IMR-90 (cell line): ENCODE measurements around the gene LCN2. TPM values are rescaled to one million over a fixed set of nuclear protein-coding genes. Genes with fewer than 3 reads are reported as not detected.

Source experiments
- ATAC-seq: fragments of 200-7000 bp; cut with Tn5 transposase; 2 replicates; pipeline ENCODE4 v1.9.1; 2020; ENCODE audit warnings: low read depth, mild to moderate bottlenecking, moderate library complexity
- BruUV-seq: library from RNA; stranded (reverse); fragments of 400-500 nt; replicated peaks from 2 replicates; lab custom pipeline; 2021; lab: Mats Ljungman, UMichigan
- CTCF ChIA-PET: fragments of 300-600 bp; formaldehyde crosslinking; extraction: SDS; loops from one replicate; lab custom pipeline; 2021; ENCODE audit warnings: antibody characterized with exemption; lab: Yijun Ruan, JAX
- POLR2A ChIA-PET: fragments of 300-600 bp; sonication (Branson Sonifier 250); formaldehyde crosslinking; loops from one replicate; lab custom pipeline; 2022; ENCODE audit warnings: antibody characterized with exemption; ENCODE audit not compliant: unreplicated experiment; lab: Charles Lee
- DNase-seq: peaks from one replicate; pipeline ENCODE4 v3.0.0; 2013
- H2AFZ ChIP-seq: replicated peaks from 2 replicates; pipeline ENCODE3; 2013; ENCODE audit warnings: low read length, mild to moderate bottlenecking; ENCODE audit not compliant: poor library complexity
- H2AK5ac ChIP-seq: 2 replicates; pipeline ENCODE4 v1.6.1; 2013; ENCODE audit warnings: low read depth, low read length, inconsistent platforms
- H2AK9ac ChIP-seq: replicated peaks from 2 replicates; pipeline ENCODE3; 2013; ENCODE audit warnings: mild to moderate bottlenecking, low read depth, low read length, moderate library complexity; ENCODE audit not compliant: poor library complexity
- H2BK120ac ChIP-seq: 2 replicates; pipeline ENCODE4 v1.6.1; 2013; ENCODE audit warnings: low read depth, low read length, inconsistent platforms
- H2BK15ac ChIP-seq: 3 replicates; pipeline ENCODE4 v1.6.1; 2013; ENCODE audit warnings: low read depth, low read length, inconsistent platforms
- H2BK20ac ChIP-seq: 2 replicates; pipeline ENCODE4 v1.6.1; 2013; ENCODE audit warnings: low read depth, mild to moderate bottlenecking, inconsistent platforms, low read length, moderate library complexity
- H2BK5ac ChIP-seq: 2 replicates; pipeline ENCODE4 v1.6.1; 2013; ENCODE audit warnings: mild to moderate bottlenecking, low read depth, low read length, inconsistent platforms; ENCODE audit not compliant: poor library complexity, severe bottlenecking
- H3K14ac ChIP-seq: replicated peaks from 2 replicates; pipeline ENCODE4 v1.6.1; 2013; ENCODE audit warnings: low read depth, low read length, inconsistent platforms
- H3K18ac ChIP-seq: 2 replicates; pipeline ENCODE4 v1.6.1; 2013; ENCODE audit warnings: low read depth, low read length, control low read depth
- H3K23ac ChIP-seq: 2 replicates; pipeline ENCODE4 v1.6.1; 2013; ENCODE audit warnings: low read depth, low read length, inconsistent platforms
- H3K27ac ChIP-seq: 2 replicates; pipeline ENCODE4 v1.5.1; 2013; ENCODE audit warnings: mild to moderate bottlenecking, control low read depth, low read length; ENCODE audit not compliant: insufficient read depth
- H3K27me3 ChIP-seq: 2 replicates; pipeline ENCODE4 v1.6.1; 2013; ENCODE audit warnings: low read length; ENCODE audit not compliant: control insufficient read depth, insufficient read depth
- H3K36me3 ChIP-seq: 2 replicates; pipeline ENCODE4 v1.6.1; 2013; ENCODE audit warnings: low read length, mixed read lengths; ENCODE audit not compliant: control insufficient read depth, insufficient read depth
- H3K4ac ChIP-seq: 2 replicates; pipeline ENCODE4 v1.6.1; 2013; ENCODE audit warnings: low read depth, low read length, inconsistent platforms
- H3K4me1 ChIP-seq: 2 replicates; pipeline ENCODE4 v1.6.1; 2013; ENCODE audit warnings: low read length, mixed read lengths; ENCODE audit not compliant: control insufficient read depth, insufficient read depth
- H3K4me2 ChIP-seq: 2 replicates; pipeline ENCODE4 v1.6.1; 2013; ENCODE audit warnings: low read depth, mild to moderate bottlenecking, control low read depth, low read length, moderate library complexity
- H3K4me3 ChIP-seq: 2 replicates; pipeline ENCODE4 v1.5.1; 2013; ENCODE audit warnings: low read depth, mild to moderate bottlenecking, control low read depth, low read length, moderate library complexity; ENCODE audit not compliant: insufficient read depth
- H3K56ac ChIP-seq: 2 replicates; pipeline ENCODE4 v1.6.1; 2013; ENCODE audit warnings: low read length, inconsistent platforms; ENCODE audit not compliant: insufficient read depth; ENCODE audit errors: extremely low read depth
- H3K79me1 ChIP-seq, 2 experiments: 2 replicates each; pipeline ENCODE4 v1.6.1; 2013; ENCODE audit warnings: low read length in 2 of 2, inconsistent platforms in 1 of 2, low read depth in 1 of 2
- H3K9ac ChIP-seq: 2 replicates; pipeline ENCODE4 v1.6.1; 2013; ENCODE audit warnings: low read depth, low read length, control low read depth
- H3K9me1 ChIP-seq: 2 replicates; pipeline ENCODE4 v1.6.1; 2013; ENCODE audit warnings: low read length, inconsistent platforms; ENCODE audit not compliant: insufficient read depth
- H3K9me3 ChIP-seq: 2 replicates; pipeline ENCODE4 v1.6.1; 2013; ENCODE audit warnings: low read length; ENCODE audit not compliant: control insufficient read depth, insufficient read depth
- H4K20me1 ChIP-seq: 2 replicates; pipeline ENCODE4 v1.6.1; 2013; ENCODE audit warnings: low read length, inconsistent platforms; ENCODE audit not compliant: insufficient read depth
- H4K5ac ChIP-seq: 2 replicates; pipeline ENCODE4 v1.6.1; 2013; ENCODE audit warnings: mild to moderate bottlenecking, low read depth, low read length, control low read depth
- H4K8ac ChIP-seq, 2 experiments: 2 replicates each; pipeline ENCODE4 v1.6.1; 2013; ENCODE audit warnings: low read depth in 2 of 2, low read length in 2 of 2, control low read depth in 1 of 2, inconsistent platforms in 1 of 2
- H4K91ac ChIP-seq: 2 replicates; pipeline ENCODE4 v1.6.1; 2013; ENCODE audit warnings: low read depth, low read length, inconsistent platforms; ENCODE audit not compliant: insufficient read depth
- BHLHE40 ChIP-seq: fragments of 150-350 bp; IDR thresholded peaks from 2 replicates; pipeline ENCODE4 v1.6.1; 2016; ENCODE audit warnings: mild to moderate bottlenecking, low read depth, low read length
- CHD1 ChIP-seq: IDR thresholded peaks from 2 replicates; pipeline ENCODE4 v1.6.1; 2012; ENCODE audit warnings: low read depth, low read length, improper control_type of control experiment
- CTCF ChIP-seq: conservative IDR thresholded peaks from 2 replicates; pipeline ENCODE4 v1.5.1; 2012; ENCODE audit warnings: mild to moderate bottlenecking, low read depth, low read length, improper control_type of control experiment
- ELK1 ChIP-seq: fragments of 150-350 bp; IDR thresholded peaks from 2 replicates; pipeline ENCODE4 v1.6.1; 2016; ENCODE audit warnings: low read depth, mild to moderate bottlenecking, low read length, moderate library complexity, borderline replicate concordance
- FOS ChIP-seq: fragments of 150-350 bp; IDR thresholded peaks from 2 replicates; pipeline ENCODE4 v1.6.1; 2016; ENCODE audit warnings: low read depth, low read length
- RAD21 ChIP-seq: IDR thresholded peaks from 2 replicates; pipeline ENCODE4 v1.6.1; 2012; ENCODE audit warnings: low read length, improper control_type of control experiment
- RFX5 ChIP-seq: IDR thresholded peaks from 2 replicates; pipeline ENCODE4 v1.8.0; 2012; ENCODE audit warnings: low read depth, mild to moderate bottlenecking, low read length, moderate library complexity
- SMC3 ChIP-seq: fragments of 150-350 bp; IDR thresholded peaks from 2 replicates; pipeline ENCODE4 v1.6.1; 2016; ENCODE audit warnings: low read depth, mild to moderate bottlenecking, antibody characterized with exemption, low read length, moderate library complexity
- WGBS, 2 experiments: methylation state at CpG; one replicate each; pipeline versions ENCODE4 v1.1.5 to v1.1.7; 2013; ENCODE audit warnings: missing lambda C conversion rate in 2 of 2; ENCODE audit not compliant: insufficient read length in 1 of 2; ENCODE audit errors: extremely low coverage in 2 of 2; 5-methylcytosine and 5-hydroxymethylcytosine counted together
- dilution Hi-C: fragments of 300-500 bp; cut with HindIII; formaldehyde crosslinking; loops from one replicate; pipeline ENCODE4 v1.14.3; 2018; ENCODE audit warnings: low sequenced_read_pairs; ENCODE audit not compliant: unreplicated experiment
- in situ Hi-C: fragments of 300-500 bp; cut with MboI; formaldehyde crosslinking; loops from 3 replicates; pipeline ENCODE4 v1.14.3; 2019; ENCODE audit warnings: low sequenced_read_pairs, inconsistent platforms, mixed read lengths
- intact Hi-C: fragments of 100-400 bp; cut with micrococcal nuclease; formaldehyde crosslinking; loops from 2 replicates; pipeline ENCODE4 v1.10.0; 2022
- polyA plus RNA-seq, 3 experiments: library from polyadenylated mRNA; depleted of rRNA; stranded (reverse); fragments of >200 nt; gene quantifications; 2 replicates each; pipeline ENCODE4 v1.2.3, GENCODE V29; 2012; ENCODE audit warnings: low replicate concordance in 1 of 3
- total RNA-seq: library from RNA; depleted of rRNA; stranded (reverse); fragments of >200 nt; gene quantifications from 2 replicates; pipeline ENCODE4 v1.2.3, GENCODE V29; 2012

Gene LCN2
- total and polyA plus RNA-seq, 2 of the 4 experiments (the other 2 are of a cell fraction), result not detected

DNA sequence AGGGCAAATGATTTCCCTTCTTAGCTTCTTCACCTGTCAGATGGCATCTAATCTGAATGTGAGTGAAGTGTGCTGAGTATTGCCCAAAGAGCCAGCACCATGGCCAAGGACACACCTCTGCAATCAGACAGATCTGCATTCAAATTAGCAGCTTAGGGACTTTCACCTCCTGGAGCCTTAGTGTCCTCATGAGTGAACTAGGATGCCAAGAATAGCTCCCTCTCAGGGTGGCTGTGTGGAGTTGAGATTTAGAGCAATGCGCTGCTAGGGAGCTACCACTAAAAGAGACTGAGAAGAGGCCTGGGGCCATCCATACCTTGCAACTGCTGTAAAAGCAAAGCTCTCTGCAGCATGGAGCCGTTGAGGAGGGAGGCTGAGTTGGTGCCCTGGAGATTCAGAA, 40.8 kb downstream of the LCN2 start:
- CTCF ChIA-PET, result no interaction called here
- Histone ChIP-seq H3K18ac (no peak overlapping the region), H4K91ac (no peak overlapping the region), H2AFZ (no peak overlapping the region), H2BK120ac (no peak overlapping the region), H3K56ac (no peak overlapping the region), H3K4me2 (no peak overlapping the region; the same call in 1 of the 2 replicates), H3K27me3 (no peaks in the 10 kb centered on the region), H3K9me1 (0 out of 2 replicates have a peak, but pooled peaks cover 7% of the 10 kb centered on the region), H2BK20ac (no peak overlapping the region), H3K9me3 (no peaks in the 10 kb centered on the region), H3K14ac (no peak overlapping the region), H3K79me1 (peaks cover 20 to 47% of the 10 kb centered on the region in 2 experiments), H3K4me1 (peaks cover 10% of the 10 kb centered on the region), H4K8ac (no peak overlapping the region), H3K27ac (no peak overlapping the region), H2BK5ac (no peak overlapping the region), H3K4ac (no peak overlapping the region), H2AK5ac (no peak overlapping the region), H2BK15ac (no peak overlapping the region), H4K5ac (no peak overlapping the region), H3K36me3 (peaks cover 27% of the 10 kb centered on the region), H3K23ac (no peak overlapping the region), H3K9ac (no peak overlapping the region), H4K20me1 (no peaks in the 10 kb centered on the region), H3K4me3 (no peak overlapping the region), H2AK9ac (peak overlapping the region; percentile 45)
- no CpG with 5 or more reads among the region's 2 CpGs for WGBS, 2 experiments
- POLR2A ChIA-PET, result no interaction called here
- no TSS peak for BruUV-seq
- no peak for ATAC-seq
- intact Hi-C loops, result no loop called here
- in situ Hi-C loops, result no loop called here
- TF ChIP-seq CHD1 (no peak), BHLHE40 (no peak), RFX5 (no peak), SMC3 (no peak), FOS (no peak), ELK1 (no peak), RAD21 (no peak), CTCF (no peak)
- dilution Hi-C loops, result no loop called here
- no peak for DNase-seq
